Karpas-422 (cell line): ENCODE results near the gene FAR2. TPM values are rescaled to one million over a fixed set of nuclear protein-coding genes. Genes with fewer than 3 reads are reported as not detected.

Experiments
- DNase-seq: peaks from one replicate; pipeline ENCODE4 v3.0.0-alpha.2; 2015
- H2AFZ ChIP-seq: fragments of 200-600 bp; sonication (generic); 2 replicates; pipeline ENCODE4 v1.6.1; 2014; ENCODE audit warnings: antibody characterized with exemption, low read length, mixed read lengths
- H3K27ac ChIP-seq: fragments of 200-600 bp; sonication (generic); 2 replicates; pipeline ENCODE4 v1.5.1; 2014; ENCODE audit warnings: mild to moderate bottlenecking, low read length, moderate library complexity
- H3K27me3 ChIP-seq: fragments of 200-600 bp; sonication (generic); 2 replicates; pipeline ENCODE4 v1.6.1; 2014; ENCODE audit warnings: low read length, mixed read lengths
- H3K36me3 ChIP-seq: fragments of 200-600 bp; sonication (generic); 2 replicates; pipeline ENCODE4 v1.6.1; 2014; ENCODE audit warnings: low read length, mixed read lengths; ENCODE audit not compliant: insufficient read depth
- H3K4me1 ChIP-seq: fragments of 200-600 bp; sonication (generic); 2 replicates; pipeline ENCODE4 v1.6.1; 2014; ENCODE audit warnings: mild to moderate bottlenecking, low read length, mixed read lengths
- H3K4me2 ChIP-seq: fragments of 200-600 bp; sonication (generic); 2 replicates; pipeline ENCODE4 v1.6.1; 2014; ENCODE audit warnings: low read length, low read depth, mild to moderate bottlenecking; ENCODE audit not compliant: poor library complexity, severe bottlenecking
- H3K4me3 ChIP-seq: fragments of 200-600 bp; sonication (generic); 2 replicates; pipeline ENCODE4 v1.5.1; 2014; ENCODE audit warnings: mild to moderate bottlenecking, antibody characterized with exemption, low read length, mixed read lengths
- H3K79me2 ChIP-seq: fragments of 200-600 bp; sonication (generic); 2 replicates; pipeline ENCODE4 v1.6.1; 2014; ENCODE audit warnings: mild to moderate bottlenecking, low read length, mixed read lengths
- H3K9ac ChIP-seq: fragments of 200-600 bp; sonication (generic); 2 replicates; pipeline ENCODE4 v1.6.0; 2014; ENCODE audit warnings: low read length
- H3K9me2 ChIP-seq: fragments of 200-600 bp; sonication (generic), shearing (Covaris generic); replicated peaks from 2 replicates; pipeline ENCODE4 v1.6.0; 2014; ENCODE audit warnings: mild to moderate bottlenecking, low read length, moderate library complexity; ENCODE audit not compliant: insufficient read depth
- H3K9me3 ChIP-seq: fragments of 300-700, 200-600 bp; sonication (generic); 2 replicates; pipeline ENCODE4 v1.6.1; 2014; ENCODE audit warnings: low read length, mixed read lengths
- H4K20me1 ChIP-seq: fragments of 200-600 bp; sonication (generic); 2 replicates; pipeline ENCODE4 v1.6.1; 2014; ENCODE audit warnings: mild to moderate bottlenecking, antibody characterized with exemption, low read length, low read depth; ENCODE audit not compliant: insufficient read depth
- total RNA-seq: library from RNA; depleted of rRNA; stranded (reverse); fragments of >200 nt; shearing (Covaris generic); gene quantifications from 2 replicates; pipeline ENCODE4 v1.2.3, GENCODE V29; 2014; ENCODE audit warnings: low replicate concordance

Gene FAR2
- total RNA-seq, 1 experiment from 2014 or later: not detected

DNA sequence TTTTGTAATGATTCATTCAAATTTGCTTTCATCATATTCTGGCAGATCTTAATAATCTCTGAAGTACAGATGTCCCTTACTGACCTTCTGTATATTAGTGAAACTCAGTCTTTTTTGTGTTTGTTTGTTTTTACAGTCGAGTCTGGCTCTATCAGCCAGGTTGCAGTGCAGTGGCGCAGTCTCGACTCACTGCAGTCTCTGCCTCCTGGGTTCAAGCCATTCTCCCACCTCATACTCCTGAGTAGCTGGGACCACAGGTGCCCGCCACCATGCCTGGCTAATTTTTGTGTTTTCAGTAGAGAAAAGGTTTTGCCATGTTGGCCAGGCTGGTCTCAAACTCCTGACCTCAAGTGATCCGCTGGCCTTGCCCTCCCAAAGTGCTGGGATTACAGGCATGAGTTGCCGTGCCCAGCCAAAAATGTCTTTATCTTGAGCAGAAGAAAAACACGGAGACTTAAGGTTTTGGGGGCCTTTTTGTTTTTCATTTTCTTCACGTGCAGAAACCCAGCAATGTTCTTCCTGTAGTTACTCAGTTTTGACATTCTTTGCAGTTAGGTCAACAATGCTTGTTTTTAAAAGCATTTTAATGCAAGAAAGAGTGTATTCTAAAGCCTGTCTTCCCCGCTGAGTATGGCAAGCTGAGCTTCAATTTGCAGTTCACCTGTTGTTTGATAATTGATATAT lies 79.5 kb downstream of the FAR2 start:
- H3K9me2 ChIP-seq: no peaks in the 10 kb centered on the region
- H3K27me3 ChIP-seq: no peaks in the 10 kb centered on the region
- H3K9ac ChIP-seq: no peak overlapping the region
- H4K20me1 ChIP-seq: no peaks in the 10 kb centered on the region
- no peaks in the 10 kb centered on the region for H3K9me3 ChIP-seq
- no peak overlapping the region for H2AFZ ChIP-seq
- no peak for DNase-seq
- H3K27ac ChIP-seq: no peak overlapping the region
- no peak overlapping the region for H3K4me3 ChIP-seq
- H3K4me2 ChIP-seq: no peak overlapping the region
- no peaks in the 10 kb centered on the region for H3K79me2 ChIP-seq
- H3K4me1 ChIP-seq: no peaks in the 10 kb centered on the region
- no peaks in the 10 kb centered on the region for H3K36me3 ChIP-seq

DNA sequence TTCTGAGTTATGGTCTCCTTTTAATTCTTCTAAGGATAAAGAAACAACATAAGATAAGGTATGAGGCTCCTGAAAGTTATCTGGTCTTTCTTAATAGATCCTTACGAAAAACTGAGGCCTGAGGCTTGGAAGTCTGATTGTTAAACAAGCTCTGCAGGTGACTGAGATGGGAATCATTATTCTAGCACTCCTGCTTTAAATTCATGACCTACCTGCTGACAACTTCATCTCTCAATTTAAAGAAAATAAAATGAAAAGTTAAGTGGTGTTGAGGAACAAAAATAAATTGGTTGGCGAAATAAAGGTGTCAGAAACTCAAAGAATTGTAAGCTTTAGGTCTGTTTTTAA lies 80.1 kb downstream of the FAR2 start:
- no peaks in the 10 kb centered on the region for H3K4me1 ChIP-seq
- H3K9me3 ChIP-seq: no peaks in the 10 kb centered on the region
- H3K9me2 ChIP-seq: no peaks in the 10 kb centered on the region
- H4K20me1 ChIP-seq: no peaks in the 10 kb centered on the region
- H3K79me2 ChIP-seq: no peaks in the 10 kb centered on the region
- no peaks in the 10 kb centered on the region for H3K27me3 ChIP-seq
- H3K9ac ChIP-seq: no peak overlapping the region
- no peak overlapping the region for H3K4me2 ChIP-seq
- DNase-seq: no peak
- no peak overlapping the region for H2AFZ ChIP-seq
- H3K4me3 ChIP-seq: no peak overlapping the region
- no peak overlapping the region for H3K27ac ChIP-seq
- no peaks in the 10 kb centered on the region for H3K36me3 ChIP-seq

DNA sequence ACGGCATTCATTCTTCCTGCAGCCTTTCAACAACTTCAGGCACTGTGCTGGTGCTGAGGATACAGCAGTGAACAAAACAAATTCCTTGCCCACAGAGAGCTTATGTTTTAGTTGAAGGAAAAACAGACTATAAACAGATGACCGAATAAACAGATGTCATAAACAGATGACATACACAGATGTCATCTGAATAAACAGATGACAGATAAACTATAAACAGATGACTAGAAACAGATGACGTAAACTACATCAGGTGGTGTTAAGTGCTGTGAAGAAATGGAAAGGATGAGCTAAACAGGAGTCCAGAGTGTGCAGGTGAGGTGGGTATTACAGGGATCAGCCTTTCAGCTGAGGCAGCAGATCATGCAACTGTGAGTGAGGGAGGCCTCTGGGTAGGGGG lies 80.9 kb downstream of the FAR2 start:
- Histone ChIP-seq H3K9ac (no peak overlapping the region), H4K20me1 (no peaks in the 10 kb centered on the region), H2AFZ (no peak overlapping the region), H3K36me3 (no peaks in the 10 kb centered on the region), H3K4me3 (no peak overlapping the region), H3K9me3 (no peaks in the 10 kb centered on the region), H3K27me3 (no peaks in the 10 kb centered on the region), H3K27ac (no peak overlapping the region), H3K4me1 (no peaks in the 10 kb centered on the region), H3K4me2 (no peak overlapping the region), H3K9me2 (no peaks in the 10 kb centered on the region), H3K79me2 (no peaks in the 10 kb centered on the region)
- no peak for DNase-seq

DNA sequence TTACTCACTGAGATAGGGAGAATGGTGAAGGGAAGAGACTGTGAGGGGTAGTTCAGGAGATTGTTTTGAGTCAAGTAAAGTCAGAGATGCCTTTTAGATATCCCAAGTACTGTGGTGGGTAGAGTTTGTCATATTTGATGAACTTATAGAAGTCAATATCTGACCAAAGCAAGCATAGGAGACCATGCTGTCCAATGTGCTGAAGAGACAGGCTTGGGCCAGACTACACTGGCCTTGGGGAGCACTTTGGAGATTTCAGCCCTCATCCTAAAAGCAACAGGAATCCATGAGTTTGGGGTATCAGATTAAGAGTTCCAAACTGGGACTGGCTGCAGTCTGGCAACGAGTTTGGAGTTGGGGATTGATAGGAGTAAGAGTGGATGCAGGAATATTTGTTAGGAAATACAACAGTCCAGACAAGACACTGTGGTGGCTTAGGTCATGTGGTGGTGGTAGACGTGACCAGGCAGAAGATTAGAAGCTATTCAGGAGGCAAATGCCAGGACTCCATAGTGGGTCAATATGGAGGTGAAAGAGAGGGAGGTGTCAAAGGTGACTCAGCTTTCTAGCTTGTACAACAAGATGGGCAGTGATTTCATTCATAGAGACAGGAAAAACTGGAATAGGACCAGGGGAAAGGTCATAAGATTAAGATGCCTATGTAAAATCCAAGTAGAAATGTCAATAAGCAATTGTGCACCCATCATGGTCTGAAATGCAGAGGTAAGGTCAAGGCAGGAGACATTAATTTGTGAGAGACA lies 81.9 kb downstream of the FAR2 start:
- Histone ChIP-seq H3K36me3 (no peaks in the 10 kb centered on the region), H2AFZ (no peak overlapping the region), H3K79me2 (no peaks in the 10 kb centered on the region), H3K27me3 (no peaks in the 10 kb centered on the region), H3K9ac (no peak overlapping the region), H4K20me1 (no peaks in the 10 kb centered on the region), H3K9me2 (no peaks in the 10 kb centered on the region), H3K27ac (no peak overlapping the region), H3K4me1 (no peaks in the 10 kb centered on the region), H3K9me3 (no peaks in the 10 kb centered on the region), H3K4me3 (no peak overlapping the region), H3K4me2 (no peak overlapping the region)
- no peak for DNase-seq

DNA sequence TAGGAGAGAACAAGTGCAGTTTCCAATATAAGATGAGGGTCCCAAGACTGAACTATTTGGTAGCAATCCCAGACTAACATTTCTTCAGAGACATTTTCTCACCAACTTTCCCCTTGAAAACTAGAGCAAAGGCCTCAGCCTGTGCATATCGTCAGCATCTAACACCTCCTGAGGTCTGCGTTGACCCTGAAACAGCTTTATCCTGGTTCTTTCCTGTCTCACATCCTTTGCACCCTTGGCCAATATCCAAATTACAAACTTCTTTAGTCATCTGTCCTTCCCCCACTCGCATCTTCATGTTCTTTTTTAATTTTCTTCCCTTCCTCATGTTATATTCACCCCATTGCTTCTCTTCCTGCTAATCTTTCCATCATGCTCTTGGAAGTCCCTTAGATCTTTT lies 83.0 kb downstream of the FAR2 start:
- Histone ChIP-seq H3K79me2 (no peaks in the 10 kb centered on the region), H2AFZ (no peak overlapping the region), H3K36me3 (no peaks in the 10 kb centered on the region), H3K9me2 (no peaks in the 10 kb centered on the region), H4K20me1 (no peaks in the 10 kb centered on the region), H3K4me2 (no peak overlapping the region), H3K4me1 (no peaks in the 10 kb centered on the region), H3K9ac (no peak overlapping the region), H3K27ac (no peak overlapping the region), H3K27me3 (no peaks in the 10 kb centered on the region), H3K9me3 (no peaks in the 10 kb centered on the region), H3K4me3 (no peak overlapping the region)
- no peak for DNase-seq

- no peak overlapping the region for H3K4me3 ChIP-seq
- no peaks in the 10 kb centered on the region for H3K9me2 ChIP-seq
- no peaks in the 10 kb centered on the region for H3K27me3 ChIP-seq
- H3K79me2 ChIP-seq: no peaks in the 10 kb centered on the region
- H2AFZ ChIP-seq: no peak overlapping the region
- no peaks in the 10 kb centered on the region for H3K36me3 ChIP-seq
- no peak overlapping the region for H3K4me2 ChIP-seq
- H3K27ac ChIP-seq: no peak overlapping the region
- no peaks in the 10 kb centered on the region for H4K20me1 ChIP-seq
- no peaks in the 10 kb centered on the region for H3K9me3 ChIP-seq
- H3K9ac ChIP-seq: no peak overlapping the region
- DNase-seq: no peak
- H3K4me1 ChIP-seq: no peaks in the 10 kb centered on the region
These were observed 85.5 kb downstream of the FAR2 start for GRCh38 chr12:29234552-29234951.

DNA sequence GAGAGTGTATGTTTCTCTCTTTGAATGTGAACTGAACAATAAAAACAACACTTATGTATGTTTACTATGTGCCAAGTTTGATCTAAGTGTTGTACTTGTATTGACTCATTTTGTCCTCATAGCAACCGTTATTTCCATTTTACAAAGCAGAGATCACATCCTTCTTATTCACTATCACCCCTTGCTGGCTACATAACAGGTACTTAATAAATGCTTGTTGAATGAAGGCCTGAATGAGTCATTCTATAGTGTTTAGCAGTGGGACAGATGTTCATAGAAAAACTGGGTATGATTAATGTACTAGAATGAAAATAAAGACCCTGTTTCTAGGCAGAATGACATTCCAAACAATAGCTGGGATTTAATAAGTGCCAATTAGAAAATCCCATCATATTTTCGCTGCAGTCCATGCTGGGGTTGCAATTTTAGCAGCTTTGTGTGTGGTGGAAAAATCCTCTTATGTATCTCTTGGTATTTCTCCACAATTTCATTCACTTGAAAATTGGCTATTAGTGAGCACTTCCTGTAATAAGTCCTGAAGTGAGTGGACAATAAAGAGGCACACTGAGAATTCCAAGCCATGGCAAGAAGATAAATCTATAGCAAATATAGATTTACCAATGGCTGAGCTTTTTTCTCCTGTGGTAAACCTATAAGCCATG lies 86.0 kb downstream of the FAR2 start:
- Histone ChIP-seq H3K4me3 (no peak overlapping the region), H3K9me2 (no peaks in the 10 kb centered on the region), H3K4me1 (no peaks in the 10 kb centered on the region), H3K36me3 (no peaks in the 10 kb centered on the region), H4K20me1 (no peaks in the 10 kb centered on the region), H3K9ac (no peak overlapping the region), H2AFZ (no peak overlapping the region), H3K79me2 (no peaks in the 10 kb centered on the region), H3K27ac (no peak overlapping the region), H3K4me2 (no peak overlapping the region), H3K9me3 (no peaks in the 10 kb centered on the region), H3K27me3 (no peaks in the 10 kb centered on the region)
- DNase-seq: no peak

DNA sequence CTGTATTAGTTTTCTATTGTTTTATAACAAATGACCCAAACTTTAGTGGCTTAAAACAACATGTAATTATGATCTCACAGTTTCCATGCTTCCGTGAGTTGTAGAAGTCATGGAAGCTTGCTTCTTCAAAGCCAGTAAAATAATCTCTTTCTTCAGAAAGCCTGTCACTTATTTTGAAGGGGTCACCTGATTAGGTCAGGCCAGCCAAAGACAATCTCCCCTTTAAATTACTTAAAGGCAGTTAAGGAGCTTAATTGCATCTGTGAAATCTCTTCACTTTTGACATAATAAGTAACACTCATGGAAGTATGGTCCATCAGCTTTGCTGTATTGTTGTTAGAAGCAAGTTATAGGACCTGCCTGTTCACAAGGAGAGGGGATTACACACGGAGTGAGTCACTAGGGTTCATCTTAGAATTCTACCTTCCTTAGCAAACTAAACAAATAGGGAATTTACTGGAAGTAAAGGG lies 89.8 kb downstream of the FAR2 start:
- Histone ChIP-seq H3K4me2 (no peak overlapping the region), H3K9ac (no peak overlapping the region), H3K36me3 (no peaks in the 10 kb centered on the region), H3K9me2 (no peaks in the 10 kb centered on the region), H3K4me3 (no peak overlapping the region), H3K79me2 (no peaks in the 10 kb centered on the region), H3K27me3 (no peaks in the 10 kb centered on the region), H3K9me3 (no peaks in the 10 kb centered on the region), H4K20me1 (no peaks in the 10 kb centered on the region), H2AFZ (no peak overlapping the region), H3K27ac (no peak overlapping the region), H3K4me1 (no peaks in the 10 kb centered on the region)
- no peak for DNase-seq
